Karpas-422 (cell line): ENCODE data around the gene MUC12. TPM values are rescaled to one million over a fixed set of nuclear protein-coding genes. Genes with fewer than 3 reads are reported as not detected.
"Not testable (repeated sequence)": the region's sequence is repeated elsewhere in the genome, so short reads cannot be mapped to it uniquely, and the experiment has no call there.

Source experiments
- DNase-seq: peaks from one replicate; pipeline ENCODE4 v3.0.0-alpha.2; 2015
- H2AFZ ChIP-seq: fragments of 200-600 bp; sonication (generic); 2 replicates; pipeline ENCODE4 v1.6.1; 2014; ENCODE audit warnings: antibody characterized with exemption, low read length, mixed read lengths
- H3K27ac ChIP-seq: fragments of 200-600 bp; sonication (generic); 2 replicates; pipeline ENCODE4 v1.5.1; 2014; ENCODE audit warnings: mild to moderate bottlenecking, low read length, moderate library complexity
- H3K27me3 ChIP-seq: fragments of 200-600 bp; sonication (generic); 2 replicates; pipeline ENCODE4 v1.6.1; 2014; ENCODE audit warnings: low read length, mixed read lengths
- H3K36me3 ChIP-seq: fragments of 200-600 bp; sonication (generic); 2 replicates; pipeline ENCODE4 v1.6.1; 2014; ENCODE audit warnings: low read length, mixed read lengths; ENCODE audit not compliant: insufficient read depth
- H3K4me1 ChIP-seq: fragments of 200-600 bp; sonication (generic); 2 replicates; pipeline ENCODE4 v1.6.1; 2014; ENCODE audit warnings: mild to moderate bottlenecking, low read length, mixed read lengths
- H3K4me2 ChIP-seq: fragments of 200-600 bp; sonication (generic); 2 replicates; pipeline ENCODE4 v1.6.1; 2014; ENCODE audit warnings: low read length, low read depth, mild to moderate bottlenecking; ENCODE audit not compliant: poor library complexity, severe bottlenecking
- H3K4me3 ChIP-seq: fragments of 200-600 bp; sonication (generic); 2 replicates; pipeline ENCODE4 v1.5.1; 2014; ENCODE audit warnings: mild to moderate bottlenecking, antibody characterized with exemption, low read length, mixed read lengths
- H3K79me2 ChIP-seq: fragments of 200-600 bp; sonication (generic); 2 replicates; pipeline ENCODE4 v1.6.1; 2014; ENCODE audit warnings: mild to moderate bottlenecking, low read length, mixed read lengths
- H3K9ac ChIP-seq: fragments of 200-600 bp; sonication (generic); 2 replicates; pipeline ENCODE4 v1.6.0; 2014; ENCODE audit warnings: low read length
- H3K9me2 ChIP-seq: fragments of 200-600 bp; sonication (generic), shearing (Covaris generic); replicated peaks from 2 replicates; pipeline ENCODE4 v1.6.0; 2014; ENCODE audit warnings: mild to moderate bottlenecking, low read length, moderate library complexity; ENCODE audit not compliant: insufficient read depth
- H3K9me3 ChIP-seq: fragments of 300-700, 200-600 bp; sonication (generic); 2 replicates; pipeline ENCODE4 v1.6.1; 2014; ENCODE audit warnings: low read length, mixed read lengths
- H4K20me1 ChIP-seq: fragments of 200-600 bp; sonication (generic); 2 replicates; pipeline ENCODE4 v1.6.1; 2014; ENCODE audit warnings: mild to moderate bottlenecking, antibody characterized with exemption, low read length, low read depth; ENCODE audit not compliant: insufficient read depth
- total RNA-seq: library from RNA; depleted of rRNA; stranded (reverse); fragments of >200 nt; shearing (Covaris generic); gene quantifications from 2 replicates; pipeline ENCODE4 v1.2.3, GENCODE V29; 2014; ENCODE audit warnings: low replicate concordance

MUC12 gene
- total RNA-seq, 1 experiment from 2014 or later: not detected

DNA sequence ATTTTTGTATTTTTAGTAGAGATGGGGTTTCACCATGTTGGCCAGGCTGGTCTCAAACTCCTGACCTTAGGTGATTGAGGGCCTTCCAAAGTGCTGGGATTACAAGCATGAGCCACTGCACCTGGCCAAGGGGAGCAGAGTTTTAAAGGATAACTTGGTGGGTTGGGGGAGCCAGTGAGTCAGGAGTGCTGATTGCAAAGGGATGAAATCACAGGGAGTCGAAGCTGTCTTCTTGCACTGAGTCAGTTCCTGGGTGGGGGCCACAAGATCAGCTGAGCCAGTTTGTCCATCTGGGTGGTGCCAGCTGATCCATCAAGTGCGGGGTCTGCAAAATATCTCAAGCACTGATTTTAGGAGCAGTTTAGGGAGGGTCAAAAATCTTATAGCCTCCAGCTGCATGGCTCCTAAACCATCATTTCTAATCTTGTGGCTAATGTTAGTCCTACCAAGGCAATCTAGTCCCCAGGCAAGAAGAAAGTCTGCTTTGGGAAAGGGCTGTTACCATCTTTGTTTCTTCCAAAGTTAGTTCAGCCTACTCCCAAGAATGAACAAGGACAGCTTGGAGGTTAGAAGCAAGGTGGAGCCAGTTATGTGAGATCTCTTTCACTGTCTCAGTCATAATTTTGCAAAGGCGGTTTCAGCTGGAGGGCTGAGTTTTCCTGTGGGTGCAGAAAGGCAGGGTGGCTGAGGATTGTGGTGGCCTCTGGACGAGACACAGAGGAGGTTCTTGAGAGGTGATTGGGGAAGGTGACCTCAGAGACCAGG, 15.8 kb downstream of the MUC12 start:
- H3K9me2 ChIP-seq, H4K20me1 ChIP-seq, H3K9me3 ChIP-seq, H3K27me3 ChIP-seq, H3K79me2 ChIP-seq, H2AFZ ChIP-seq, H3K4me2 ChIP-seq, DNase-seq, H3K9ac ChIP-seq, H3K36me3 ChIP-seq, H3K4me1 ChIP-seq, H3K27ac ChIP-seq, H3K4me3 ChIP-seq: not testable (repeated sequence)

DNA sequence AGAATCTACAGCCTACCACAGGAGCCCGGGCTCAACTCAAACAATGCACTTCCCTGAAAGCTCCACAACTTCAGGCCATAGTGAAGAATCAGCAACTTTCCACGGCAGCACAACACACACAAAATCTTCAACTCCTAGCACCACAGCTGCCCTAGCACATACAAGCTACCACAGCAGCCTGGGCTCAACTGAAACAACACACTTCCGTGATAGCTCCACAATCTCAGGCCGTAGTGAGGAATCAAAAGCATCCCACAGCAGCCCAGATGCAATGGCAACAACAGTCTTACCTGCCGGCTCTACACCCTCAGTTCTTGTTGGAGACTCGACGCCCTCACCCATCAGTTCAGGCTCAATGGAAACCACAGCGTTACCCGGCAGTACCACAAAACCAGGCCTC, 22.3 kb downstream of the MUC12 start:
- no peak overlapping the region for H3K4me2 ChIP-seq
- no peak overlapping the region for H3K9ac ChIP-seq
- no peak for DNase-seq
- H3K27ac ChIP-seq: no peak overlapping the region
- H2AFZ ChIP-seq: no peak overlapping the region
- no peaks in the 10 kb centered on the region for H3K4me1 ChIP-seq
- no peaks in the 10 kb centered on the region for H4K20me1 ChIP-seq
- H3K9me2 ChIP-seq: no peaks in the 10 kb centered on the region
- no peaks in the 10 kb centered on the region for H3K36me3 ChIP-seq
- no peaks in the 10 kb centered on the region for H3K79me2 ChIP-seq
- H3K27me3 ChIP-seq: no peaks in the 10 kb centered on the region
- H3K4me3 ChIP-seq: no peak overlapping the region
- no peaks in the 10 kb centered on the region for H3K9me3 ChIP-seq

DNA sequence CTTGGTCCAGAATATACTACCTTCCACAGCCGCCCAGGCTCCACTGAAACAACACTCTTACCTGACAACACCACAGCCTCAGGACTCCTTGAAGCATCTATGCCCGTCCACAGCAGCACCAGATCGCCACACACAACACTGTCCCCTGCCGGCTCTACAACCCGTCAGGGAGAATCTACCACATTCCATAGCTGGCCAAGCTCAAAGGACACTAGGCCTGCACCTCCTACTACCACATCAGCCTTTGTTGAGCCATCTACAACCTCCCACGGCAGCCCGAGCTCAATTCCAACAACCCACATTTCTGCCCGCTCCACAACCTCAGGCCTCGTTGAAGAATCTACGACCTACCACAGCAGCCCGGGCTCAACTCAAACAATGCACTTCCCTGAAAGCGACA, 22.9 kb downstream of the MUC12 start:
- not testable (repeated sequence) for H3K27me3 ChIP-seq, H3K4me3 ChIP-seq, DNase-seq, H3K4me2 ChIP-seq, H3K9me3 ChIP-seq, H2AFZ ChIP-seq, H3K4me1 ChIP-seq, H3K9me2 ChIP-seq, H3K27ac ChIP-seq, H3K36me3 ChIP-seq, H4K20me1 ChIP-seq, H3K79me2 ChIP-seq, H3K9ac ChIP-seq

DNA sequence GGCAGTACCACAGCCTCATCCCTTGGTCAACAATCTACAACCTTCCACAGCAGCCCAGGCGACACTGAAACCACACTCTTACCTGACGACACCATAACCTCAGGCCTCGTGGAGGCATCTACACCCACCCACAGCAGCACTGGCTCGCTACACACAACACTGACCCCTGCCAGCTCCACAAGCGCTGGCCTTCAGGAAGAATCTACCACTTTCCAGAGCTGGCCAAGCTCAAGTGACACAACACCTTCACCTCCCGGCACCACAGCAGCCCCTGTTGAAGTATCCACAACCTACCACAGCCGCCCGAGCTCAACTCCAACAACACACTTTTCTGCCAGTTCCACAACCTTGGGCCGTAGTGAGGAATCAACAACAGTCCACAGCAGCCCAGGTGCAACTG, 25.3 kb downstream of the MUC12 start:
- H3K36me3 ChIP-seq, H3K27me3 ChIP-seq, DNase-seq, H3K4me3 ChIP-seq, H4K20me1 ChIP-seq, H3K79me2 ChIP-seq, H3K4me2 ChIP-seq, H3K9me2 ChIP-seq, H3K9ac ChIP-seq, H3K4me1 ChIP-seq, H2AFZ ChIP-seq, H3K9me3 ChIP-seq, H3K27ac ChIP-seq: not testable (repeated sequence)

DNA sequence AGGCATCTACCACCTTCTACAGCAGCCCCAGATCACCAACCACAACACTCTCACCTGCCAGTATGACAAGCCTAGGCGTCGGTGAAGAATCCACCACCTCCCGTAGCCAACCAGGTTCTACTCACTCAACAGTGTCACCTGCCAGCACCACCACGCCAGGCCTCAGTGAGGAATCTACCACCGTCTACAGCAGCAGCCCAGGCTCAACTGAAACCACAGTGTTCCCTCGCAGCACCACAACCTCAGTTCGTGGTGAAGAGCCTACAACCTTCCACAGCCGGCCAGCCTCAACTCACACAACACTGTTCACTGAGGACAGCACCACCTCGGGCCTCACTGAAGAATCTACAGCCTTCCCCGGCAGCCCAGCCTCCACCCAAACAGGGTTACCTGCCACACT, 29.2 kb downstream of the MUC12 start:
- not testable (repeated sequence) for H3K27ac ChIP-seq, H3K4me3 ChIP-seq, H2AFZ ChIP-seq, H3K9ac ChIP-seq, H3K4me2 ChIP-seq, DNase-seq, H3K36me3 ChIP-seq, H3K27me3 ChIP-seq, H3K9me3 ChIP-seq, H4K20me1 ChIP-seq, H3K4me1 ChIP-seq, H3K9me2 ChIP-seq, H3K79me2 ChIP-seq

DNA sequence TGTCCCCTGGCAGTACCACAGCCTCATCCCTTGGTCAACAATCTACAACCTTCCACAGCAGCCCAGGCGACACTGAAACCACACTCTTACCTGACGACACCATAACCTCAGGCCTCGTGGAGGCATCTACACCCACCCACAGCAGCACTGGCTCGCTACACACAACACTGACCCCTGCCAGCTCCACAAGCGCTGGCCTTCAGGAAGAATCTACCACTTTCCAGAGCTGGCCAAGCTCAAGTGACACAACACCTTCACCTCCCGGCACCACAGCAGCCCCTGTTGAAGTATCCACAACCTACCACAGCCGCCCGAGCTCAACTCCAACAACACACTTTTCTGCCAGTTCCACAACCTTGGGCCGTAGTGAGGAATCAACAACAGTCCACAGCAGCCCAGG, 30.0 kb downstream of the MUC12 start:
- H3K4me2 ChIP-seq, H3K27me3 ChIP-seq, H3K79me2 ChIP-seq, H3K4me3 ChIP-seq, H2AFZ ChIP-seq, H3K4me1 ChIP-seq, H3K9ac ChIP-seq, H3K36me3 ChIP-seq, H3K27ac ChIP-seq, H4K20me1 ChIP-seq, DNase-seq, H3K9me2 ChIP-seq, H3K9me3 ChIP-seq: not testable (repeated sequence)

DNA sequence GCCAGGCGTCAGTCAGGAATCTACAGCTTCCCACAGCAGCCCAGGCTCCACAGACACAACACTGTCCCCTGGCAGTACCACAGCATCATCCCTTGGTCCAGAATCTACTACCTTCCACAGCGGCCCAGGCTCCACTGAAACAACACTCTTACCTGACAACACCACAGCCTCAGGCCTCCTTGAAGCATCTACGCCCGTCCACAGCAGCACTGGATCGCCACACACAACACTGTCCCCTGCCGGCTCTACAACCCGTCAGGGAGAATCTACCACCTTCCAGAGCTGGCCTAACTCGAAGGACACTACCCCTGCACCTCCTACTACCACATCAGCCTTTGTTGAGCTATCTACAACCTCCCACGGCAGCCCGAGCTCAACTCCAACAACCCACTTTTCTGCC, 30.7 kb downstream of the MUC12 start:
- not testable (repeated sequence) for H3K27ac ChIP-seq, H3K27me3 ChIP-seq, H3K4me2 ChIP-seq, H3K79me2 ChIP-seq, H4K20me1 ChIP-seq, DNase-seq, H3K9me3 ChIP-seq, H2AFZ ChIP-seq, H3K9me2 ChIP-seq, H3K4me1 ChIP-seq, H3K9ac ChIP-seq, H3K4me3 ChIP-seq, H3K36me3 ChIP-seq

DNA sequence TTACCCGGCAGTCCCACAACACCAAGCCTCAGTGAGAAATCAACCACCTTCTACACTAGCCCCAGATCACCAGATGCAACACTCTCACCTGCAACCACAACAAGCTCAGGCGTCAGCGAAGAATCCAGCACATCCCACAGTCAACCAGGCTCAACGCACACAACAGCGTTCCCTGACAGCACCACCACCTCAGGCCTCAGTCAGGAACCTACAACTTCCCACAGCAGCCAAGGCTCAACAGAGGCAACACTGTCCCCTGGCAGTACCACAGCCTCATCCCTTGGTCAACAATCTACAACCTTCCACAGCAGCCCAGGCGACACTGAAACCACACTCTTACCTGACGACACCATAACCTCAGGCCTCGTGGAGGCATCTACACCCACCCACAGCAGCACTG, 33.0 kb downstream of the MUC12 start:
- not testable (repeated sequence) for H2AFZ ChIP-seq, H3K4me2 ChIP-seq, H3K36me3 ChIP-seq, H3K9me2 ChIP-seq, H3K9ac ChIP-seq, DNase-seq, H3K27me3 ChIP-seq, H3K9me3 ChIP-seq, H3K27ac ChIP-seq, H3K4me1 ChIP-seq, H3K79me2 ChIP-seq, H4K20me1 ChIP-seq, H3K4me3 ChIP-seq

DNA sequence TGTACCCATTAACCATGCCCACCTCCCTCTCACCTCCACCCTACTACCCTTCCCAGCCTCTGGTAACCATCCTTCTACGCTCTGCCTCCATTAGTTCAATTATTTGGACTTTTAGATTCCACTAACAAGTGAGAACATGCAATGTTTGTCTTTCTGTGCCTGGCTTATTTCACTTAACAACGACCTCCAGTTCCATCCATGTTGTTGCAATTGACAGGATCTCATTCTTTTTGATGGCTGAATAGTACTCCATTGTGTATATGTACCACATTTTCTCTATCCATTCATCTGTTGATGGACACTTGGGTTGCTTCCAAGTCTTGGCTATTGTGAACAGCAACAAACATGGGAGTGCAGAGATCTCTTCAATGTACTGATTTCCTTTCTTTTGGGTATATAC, 38.0 kb downstream of the MUC12 start:
- H3K36me3 ChIP-seq, H3K9me2 ChIP-seq, H3K27ac ChIP-seq, H3K9ac ChIP-seq, H3K27me3 ChIP-seq, H3K4me1 ChIP-seq, DNase-seq, H3K4me3 ChIP-seq, H4K20me1 ChIP-seq, H2AFZ ChIP-seq, H3K9me3 ChIP-seq, H3K4me2 ChIP-seq, H3K79me2 ChIP-seq: not testable (repeated sequence)
